ENCODE results near the gene MEIKIN. TPM values are rescaled to one million over a fixed set of nuclear protein-coding genes. Genes with fewer than 3 reads are reported as not detected.
A peak's percentile ranks its signal among the peaks of the same experiment; 100 is the strongest.

Gene MEIKIN
- total RNA-seq, 1 donor from 2014 or later = not detected

DNA sequence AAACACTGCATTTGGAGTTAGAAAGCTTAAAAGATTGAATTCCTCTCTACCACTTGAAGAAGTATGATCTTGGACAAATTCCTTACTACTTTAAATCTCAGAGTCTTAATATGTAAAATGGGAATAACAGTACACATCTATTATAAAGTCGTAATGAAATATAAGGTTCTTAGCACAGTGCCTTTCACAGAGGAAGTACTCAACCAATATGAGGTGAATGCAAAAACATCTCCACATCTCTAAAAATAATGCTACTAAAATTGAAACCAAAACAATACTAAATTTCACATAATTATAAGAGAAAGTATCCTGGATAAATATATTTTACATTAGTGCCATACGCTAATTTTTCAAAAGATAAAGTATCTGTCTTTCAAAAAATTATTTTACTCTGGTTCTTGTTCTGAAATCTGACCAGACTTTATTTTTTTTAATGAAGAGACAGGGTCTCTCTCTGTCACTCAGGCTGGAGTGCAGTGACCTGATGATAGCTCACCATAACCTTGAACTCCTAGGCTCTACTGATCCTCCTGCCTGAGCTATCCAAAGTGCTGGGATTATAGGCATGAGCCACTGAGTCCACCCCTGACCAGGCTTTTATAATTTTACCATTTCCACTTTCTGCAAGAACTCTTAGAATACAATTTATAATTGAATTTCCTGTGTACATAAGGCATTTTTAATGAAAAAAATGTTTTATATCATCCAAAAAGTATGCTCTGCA is 127.3 kb downstream of the MEIKIN start:
- H3K9me3 Mint-ChIP-seq (ENCODE audit: unreplicated experiment) = no peaks in the 10 kb centered on the region
- TF ChIP-seq, protein P1, sequence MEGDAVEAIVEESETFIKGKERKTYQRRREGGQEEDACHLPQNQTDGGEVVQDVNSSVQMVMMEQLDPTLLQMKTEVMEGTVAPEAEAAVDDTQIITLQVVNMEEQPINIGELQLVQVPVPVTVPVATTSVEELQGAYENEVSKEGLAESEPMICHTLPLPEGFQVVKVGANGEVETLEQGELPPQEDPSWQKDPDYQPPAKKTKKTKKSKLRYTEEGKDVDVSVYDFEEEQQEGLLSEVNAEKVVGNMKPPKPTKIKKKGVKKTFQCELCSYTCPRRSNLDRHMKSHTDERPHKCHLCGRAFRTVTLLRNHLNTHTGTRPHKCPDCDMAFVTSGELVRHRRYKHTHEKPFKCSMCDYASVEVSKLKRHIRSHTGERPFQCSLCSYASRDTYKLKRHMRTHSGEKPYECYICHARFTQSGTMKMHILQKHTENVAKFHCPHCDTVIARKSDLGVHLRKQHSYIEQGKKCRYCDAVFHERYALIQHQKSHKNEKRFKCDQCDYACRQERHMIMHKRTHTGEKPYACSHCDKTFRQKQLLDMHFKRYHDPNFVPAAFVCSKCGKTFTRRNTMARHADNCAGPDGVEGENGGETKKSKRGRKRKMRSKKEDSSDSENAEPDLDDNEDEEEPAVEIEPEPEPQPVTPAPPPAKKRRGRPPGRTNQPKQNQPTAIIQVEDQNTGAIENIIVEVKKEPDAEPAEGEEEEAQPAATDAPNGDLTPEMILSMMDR (IDR thresholded peaks at IDR 0.05) = no peak
- no peak for DNase-seq (ENCODE audit: extremely low spot score, unreplicated experiment)
- H3K36me3 Mint-ChIP-seq (ENCODE audit: unreplicated experiment) = no peaks in the 10 kb centered on the region
- H3K27me3 Mint-ChIP-seq (ENCODE audit: unreplicated experiment) = no peaks in the 10 kb centered on the region
- H3K4me1 Mint-ChIP-seq (ENCODE audit: unreplicated experiment) = peaks cover 9% of the 10 kb centered on the region
- H3K27ac Mint-ChIP-seq (ENCODE audit: unreplicated experiment) = no peak overlapping the region
- H3K4me3 Mint-ChIP-seq (ENCODE audit: unreplicated experiment) = no peak overlapping the region

DNA sequence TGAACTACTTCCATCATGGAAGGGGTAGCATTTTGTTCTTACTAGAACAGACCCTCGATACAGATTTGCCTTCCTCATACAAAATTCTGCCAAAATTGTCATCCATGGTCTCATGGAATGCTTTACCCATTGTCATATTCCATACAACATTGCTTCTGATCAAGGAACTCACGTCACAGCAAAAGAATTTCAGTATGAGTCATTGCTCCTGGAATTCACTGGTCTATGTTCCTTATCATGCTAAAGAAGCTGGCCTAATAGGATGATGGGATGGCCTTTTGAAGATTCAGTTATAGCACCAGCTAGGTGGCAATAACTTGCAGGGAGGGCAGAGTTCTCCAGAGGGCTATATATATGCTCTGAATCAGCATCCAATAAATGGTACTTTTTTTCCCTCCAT is 130.5 kb downstream of the MEIKIN start:
- no peak for DNase-seq (ENCODE audit: extremely low spot score, unreplicated experiment)
- TF ChIP-seq, protein P1 (IDR thresholded peaks at IDR 0.05) = no peak
- Mint-ChIP-seq H3K9me3 (ENCODE audit: unreplicated experiment) (no peaks in the 10 kb centered on the region), H3K4me1 (ENCODE audit: unreplicated experiment) (peaks cover 7% of the 10 kb centered on the region), H3K27me3 (ENCODE audit: unreplicated experiment) (no peaks in the 10 kb centered on the region), H3K36me3 (ENCODE audit: unreplicated experiment) (no peaks in the 10 kb centered on the region), H3K4me3 (ENCODE audit: unreplicated experiment) (no peak overlapping the region), H3K27ac (ENCODE audit: unreplicated experiment) (no peak overlapping the region)

DNA sequence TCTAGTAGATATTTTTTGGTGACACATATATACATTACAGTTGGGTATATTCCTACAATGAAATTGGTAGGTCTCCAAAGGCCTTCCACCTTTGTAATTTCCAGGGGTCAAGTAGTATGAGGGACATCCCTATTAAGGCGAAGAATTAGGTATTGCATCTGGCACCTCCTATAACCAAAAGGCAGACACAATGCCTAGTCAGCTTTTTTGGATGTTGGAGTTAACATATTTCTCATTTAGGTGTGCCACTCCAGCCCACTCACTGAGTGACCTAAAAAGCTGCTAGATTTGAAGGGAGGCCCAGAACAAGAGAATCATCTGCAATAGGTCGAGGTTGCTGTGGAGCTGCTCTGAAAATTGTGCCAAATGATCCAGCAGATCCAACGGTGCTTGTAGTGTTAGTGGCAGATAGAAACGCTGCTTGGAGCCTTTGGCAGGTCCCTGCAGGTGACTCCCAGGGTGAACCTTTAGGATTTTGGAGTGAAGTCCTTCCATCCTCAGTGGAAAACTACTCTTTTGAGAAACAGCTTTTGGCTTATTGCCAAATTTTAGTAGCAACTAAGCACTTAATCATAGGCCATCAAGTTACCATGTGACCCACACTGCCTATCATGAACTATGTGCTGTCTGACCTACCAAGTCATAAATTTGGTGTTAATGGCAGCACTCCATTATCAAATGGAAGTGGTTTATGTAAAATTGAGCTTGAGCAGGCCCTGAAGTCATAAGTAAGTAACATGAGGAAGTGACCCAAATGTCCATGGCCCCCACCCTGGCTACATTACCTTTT is 132.9 kb downstream of the MEIKIN start:
- no peaks in the 10 kb centered on the region for H3K36me3 Mint-ChIP-seq (ENCODE audit: unreplicated experiment)
- H3K27ac Mint-ChIP-seq (ENCODE audit: unreplicated experiment) = no peak overlapping the region
- H3K27me3 Mint-ChIP-seq (ENCODE audit: unreplicated experiment) = peaks cover 4% of the 10 kb centered on the region
- DNase-seq (ENCODE audit: extremely low spot score, unreplicated experiment) = no peak
- peaks cover 7% of the 10 kb centered on the region for H3K4me1 Mint-ChIP-seq (ENCODE audit: unreplicated experiment)
- no peak overlapping the region for H3K4me3 Mint-ChIP-seq (ENCODE audit: unreplicated experiment)
- no peaks in the 10 kb centered on the region for H3K9me3 Mint-ChIP-seq (ENCODE audit: unreplicated experiment)
- TF ChIP-seq, protein P1 (IDR thresholded peaks at IDR 0.05) = no peak

DNA sequence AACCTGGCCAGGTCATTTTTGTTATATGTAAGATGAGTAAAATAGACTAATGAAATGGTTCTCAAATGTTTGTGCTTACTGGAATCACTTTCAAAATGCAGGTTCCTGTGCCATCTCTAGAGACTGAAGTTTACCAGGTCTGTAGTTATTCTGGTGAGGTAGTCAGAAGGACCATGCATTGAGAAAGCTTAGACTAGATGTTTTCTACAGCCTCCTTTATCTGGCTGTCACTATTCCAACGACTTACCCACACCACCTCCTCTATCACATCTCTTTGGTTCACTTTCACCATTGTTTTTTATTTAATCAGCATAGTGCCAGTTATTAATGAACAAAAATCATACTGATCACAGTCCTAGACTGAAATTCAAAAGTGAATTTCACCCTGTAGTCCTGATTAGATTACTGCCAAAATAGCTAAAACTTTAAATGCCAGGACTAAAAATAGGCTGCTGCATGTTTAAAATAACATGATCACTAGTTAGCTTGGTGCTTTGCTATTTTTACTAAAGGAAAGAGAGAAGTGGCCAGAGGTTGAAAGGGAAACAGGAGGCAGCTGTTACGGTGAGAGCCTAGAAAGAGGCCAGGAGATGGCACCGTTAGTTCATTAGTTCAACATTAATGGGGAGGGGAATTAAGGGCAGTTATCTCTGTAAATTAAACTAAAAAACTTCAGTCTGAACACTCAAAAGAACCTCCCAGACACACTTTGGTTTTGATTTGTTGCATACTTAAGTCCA is 134.8 kb downstream of the MEIKIN start:
- Mint-ChIP-seq H3K9me3 (ENCODE audit: unreplicated experiment) (no peaks in the 10 kb centered on the region), H3K36me3 (ENCODE audit: unreplicated experiment) (no peaks in the 10 kb centered on the region), H3K27ac (ENCODE audit: unreplicated experiment) (no peak overlapping the region), H3K27me3 (ENCODE audit: unreplicated experiment) (peaks cover 5% of the 10 kb centered on the region), H3K4me3 (ENCODE audit: unreplicated experiment) (no peak overlapping the region), H3K4me1 (ENCODE audit: unreplicated experiment) (peaks cover 7% of the 10 kb centered on the region)
- DNase-seq (ENCODE audit: extremely low spot score, unreplicated experiment) = no peak
- TF ChIP-seq, protein P1 (IDR thresholded peaks at IDR 0.05) = peak; percentile 43

All from osteocyte (in vitro differentiated cells).